T-cell (primary cell): ENCODE results near the gene PLXND1. TPM values are rescaled to one million over a fixed set of nuclear protein-coding genes. Genes with fewer than 3 reads are reported as not detected.
"Not testable (repeated sequence)": the region's sequence is repeated elsewhere in the genome, so short reads cannot be mapped to it uniquely, and the experiment has no call there.

Experiments
- ATAC-seq, 4 experiments: fragments of 200-7000 bp in 3 of 4; fragments of 150-1000 bp in 1 of 4; cut with Tn5 transposase; replicated peaks in 1 of 4; 1 replicate in 3 of 4; 2 replicates in 1 of 4; pipeline ENCODE4 v1.10.0; 2021; ENCODE audit warnings: moderate library complexity in 3 of 4, mild to moderate bottlenecking in 2 of 4, moderate number of reproducible peaks in 1 of 4
- CTCF ChIA-PET, 2 donors: fragments of 300-600 bp; sonication (Branson Sonifier 250); formaldehyde crosslinking; loops; one replicate each; lab custom pipeline; 2022; ENCODE audit warnings: antibody characterized with exemption in 2 of 2; lab: Charles Lee
- POLR2A ChIA-PET, 2 donors: fragments of 300-600 bp; sonication (Branson Sonifier 250); formaldehyde crosslinking; loops; one replicate each; lab custom pipeline; 2022; ENCODE audit warnings: antibody characterized with exemption in 2 of 2; lab: Charles Lee
- DNase-seq, 35 experiments: peaks; one replicate each; pipeline versions ENCODE4 v3.0.0 to v3.0.0-alpha.2; 2013 to 2023
- H3K27ac ChIP-seq: one replicate; pipeline ENCODE4 v1.5.1; 2013; ENCODE audit warnings: low read length
- H3K27me3 ChIP-seq, 2 experiments: replicated peaks in 1 of 2; 1 replicate in 1 of 2; 2 replicates in 1 of 2; pipeline versions ENCODE4 v1.6.1 to v1.7.0; 2013; ENCODE audit warnings: low read length in 1 of 2, mixed read lengths in 1 of 2; ENCODE audit not compliant: control insufficient read depth in 2 of 2, insufficient read depth in 2 of 2; ENCODE audit errors: extremely low read depth in 1 of 2
- H3K36me3 ChIP-seq, 2 donors: 1 replicate in 1 of 2; 2 replicates in 1 of 2; pipeline versions ENCODE4 v1.6.1 to v1.7.0; 2013; ENCODE audit warnings: low read length in 1 of 2; ENCODE audit not compliant: control insufficient read depth in 2 of 2, insufficient read depth in 1 of 2; ENCODE audit errors: extremely low read depth in 1 of 2
- H3K4me1 ChIP-seq, 2 experiments: 1 replicate in 1 of 2; 2 replicates in 1 of 2; pipeline versions ENCODE4 v1.6.1 to v1.7.0; 2013; ENCODE audit warnings: low read length in 2 of 2, mixed read lengths in 1 of 2; ENCODE audit not compliant: insufficient read depth in 2 of 2, control insufficient read depth in 1 of 2; ENCODE audit errors: extremely low read depth in 1 of 2
- H3K4me3 ChIP-seq, 2 donors: 1 replicate in 1 of 2; 2 replicates in 1 of 2; pipeline versions ENCODE4 v1.5.1 to v1.7.0; 2013; ENCODE audit warnings: mild to moderate bottlenecking in 2 of 2, low read length in 1 of 2, moderate library complexity in 1 of 2; ENCODE audit not compliant: control insufficient read depth in 1 of 2; ENCODE audit errors: extremely low read depth in 1 of 2
- H3K9me3 ChIP-seq: 2 replicates; pipeline ENCODE4 v1.7.0; 2013
- H3K27ac Mint-ChIP-seq, 2 donors: one replicate each; pipeline ENCODE4 v1.8.0; 2020 to 2021; ENCODE audit warnings: mild to moderate bottlenecking in 2 of 2, mixed read lengths in 2 of 2
- H3K27me3 Mint-ChIP-seq, 2 donors: one replicate each; pipeline ENCODE4 v1.8.0; 2021 to 2022; ENCODE audit warnings: mixed read lengths in 2 of 2
- H3K36me3 Mint-ChIP-seq: one replicate; pipeline ENCODE4 v1.8.0; 2021; ENCODE audit warnings: mixed read lengths
- H3K4me1 Mint-ChIP-seq, 3 donors: one replicate each; pipeline ENCODE4 v1.8.0; 2020 to 2022; ENCODE audit warnings: mixed read lengths in 3 of 3, mild to moderate bottlenecking in 1 of 3
- H3K4me3 Mint-ChIP-seq, 3 donors: one replicate each; pipeline ENCODE4 v1.8.0; 2020 to 2022; ENCODE audit warnings: mild to moderate bottlenecking in 3 of 3, mixed read lengths in 3 of 3, moderate library complexity in 3 of 3
- H3K9me3 Mint-ChIP-seq, 3 donors: one replicate each; pipeline ENCODE4 v1.8.0; 2020 to 2022; ENCODE audit warnings: mixed read lengths in 3 of 3
- WGBS: methylation state at CpG from one replicate; pipeline ENCODE4 v1.1.5; 2013; ENCODE audit warnings: missing lambda C conversion rate; ENCODE audit not compliant: insufficient coverage; 5-methylcytosine and 5-hydroxymethylcytosine counted together
- total RNA-seq, 35 experiments: library from RNA in 6 of 35; stranded (reverse) in 6 of 35; fragments of 120-200 nt in 1 of 35; gene quantifications; one replicate each; pipeline versions ENCODE4 v1.2.1 to v1.2.4 and lab custom pipeline; 2013 to 2026

Gene PLXND1
- total RNA-seq, 5 donors from 2014 or later (not counting 1 experiment from before 2014, with no cell fraction given) = 13.6 to 53.3 (median 44.9) TPM

DNA sequence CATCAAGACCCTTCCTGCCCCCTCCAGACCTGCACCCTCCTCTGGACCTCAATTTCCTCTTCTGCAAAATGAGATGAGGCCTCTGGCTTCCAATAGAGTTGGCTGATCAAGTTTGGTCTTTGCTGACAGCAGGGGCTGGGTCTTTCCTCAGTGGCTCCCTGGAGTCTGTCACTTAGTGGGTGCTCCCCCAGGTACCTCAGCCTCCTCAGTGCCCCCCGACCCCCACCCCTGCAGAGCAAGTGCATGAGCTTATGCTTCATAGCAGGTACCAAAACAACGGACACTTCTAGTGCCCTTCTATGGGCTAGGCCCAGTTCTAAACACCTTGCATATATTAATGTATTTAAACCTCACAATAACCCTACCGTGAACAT is 6.9 kb upstream of the PLXND1 start:
- ATAC-seq = no peak
- POLR2A ChIA-PET = interaction anchor here in 1 of 2 donors (0.6 kb wide), 1 partner anchor 14 kb away, joined by 7 read pairs; no protein-coding TSS in a partner anchor
- Mint-ChIP-seq H3K27ac (no peak overlapping the region), H3K9me3 (no peaks in the 10 kb centered on the region), H3K4me1 (peaks cover 8 to 9% (median 9%) of the 10 kb centered on the region in 3 donors), H3K36me3 (no peaks in the 10 kb centered on the region), H3K4me3 (no peak overlapping the region), H3K27me3 (peaks cover 0 to under 1% of the 10 kb centered on the region in 2 donors)
- no peak overlapping the region for H3K27ac ChIP-seq
- H3K4me3 ChIP-seq = no peak overlapping the region
- peaks cover 3 to 14% of the 10 kb centered on the region in 2 experiments for H3K4me1 ChIP-seq
- WGBS = no CpG with 5 or more reads among the region's 3 CpGs
- CTCF ChIA-PET = interaction anchor here in 1 of 2 donors (0.6 kb wide), 1 partner anchor 207 kb away, joined by 4 read pairs; no protein-coding TSS in a partner anchor
- H3K36me3 ChIP-seq = no peaks in the 10 kb centered on the region
- DNase-seq = no peak
- H3K9me3 ChIP-seq = no peaks in the 10 kb centered on the region
- H3K27me3 ChIP-seq = peaks cover 0 to 15% of the 10 kb centered on the region in 2 experiments

GRCh38 chr3:129612534-129613366 is 6.3 kb upstream of the PLXND1 start:
- Histone ChIP-seq H3K27me3 (peaks cover 0 to 15% of the 10 kb centered on the region in 2 experiments), H3K4me1 (peaks cover 6 to 15% of the 10 kb centered on the region in 2 experiments), H3K9me3 (no peaks in the 10 kb centered on the region), H3K27ac (no peak overlapping the region), H3K4me3 (no peak overlapping the region), H3K36me3 (no peaks in the 10 kb centered on the region)
- POLR2A ChIA-PET = no interaction called here
- no peak for ATAC-seq
- peaks cover 8 to 10% (median 9%) of the 10 kb centered on the region in 3 donors for H3K4me1 Mint-ChIP-seq
- CTCF ChIA-PET = interaction anchor here in 1 of 2 donors (0.6 kb wide), 1 partner anchor 207 kb away, joined by 4 read pairs; no protein-coding TSS in a partner anchor
- no peaks in the 10 kb centered on the region for H3K36me3 Mint-ChIP-seq
- H3K4me3 Mint-ChIP-seq = no peak overlapping the region
- 84% methylated on average over 15 of the region's 16 CpGs for WGBS
- no peaks in the 10 kb centered on the region for H3K27me3 Mint-ChIP-seq
- no peak for DNase-seq
- H3K9me3 Mint-ChIP-seq = no peaks in the 10 kb centered on the region
- no peak overlapping the region for H3K27ac Mint-ChIP-seq

GRCh38 chr3:129611812-129612533 is 5.5 kb upstream of the PLXND1 start:
- H3K27ac Mint-ChIP-seq = no peak overlapping the region
- POLR2A ChIA-PET = no interaction called here
- Histone ChIP-seq H3K4me1 (peaks cover 6 to 23% of the 10 kb centered on the region in 2 experiments), H3K9me3 (no peaks in the 10 kb centered on the region), H3K4me3 (no peak overlapping the region), H3K27ac (no peak overlapping the region), H3K27me3 (peaks cover 0 to 18% of the 10 kb centered on the region in 2 experiments), H3K36me3 (no peaks in the 10 kb centered on the region)
- ATAC-seq (no peak), DNase-seq (no peak)
- no peaks in the 10 kb centered on the region for H3K36me3 Mint-ChIP-seq
- WGBS = 82% methylated on average over 20 of the region's 25 CpGs
- CTCF ChIA-PET = no interaction called here
- H3K4me3 Mint-ChIP-seq = no peak overlapping the region
- H3K4me1 Mint-ChIP-seq = peaks cover 12 to 13% (median 13%) of the 10 kb centered on the region in 3 donors
- H3K9me3 Mint-ChIP-seq = no peaks in the 10 kb centered on the region
- H3K27me3 Mint-ChIP-seq = no peaks in the 10 kb centered on the region

DNA sequence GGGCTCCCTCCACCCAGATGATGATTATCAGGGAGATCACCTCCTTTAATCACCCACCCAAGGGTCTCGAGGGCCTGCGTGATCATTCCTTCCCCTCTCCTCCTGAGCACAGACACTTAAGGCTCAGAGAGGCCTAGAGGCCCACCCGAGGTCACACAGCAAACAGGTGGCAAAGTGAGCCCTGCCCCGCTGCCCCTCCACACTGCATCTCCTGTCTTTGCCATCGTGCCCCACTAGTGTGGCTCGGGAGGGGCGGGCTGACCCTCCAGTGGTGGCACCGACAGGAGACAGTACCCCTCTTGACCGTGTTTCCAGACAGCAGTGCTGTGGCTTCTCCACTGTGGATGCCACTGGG is 4.9 kb upstream of the PLXND1 start:
- H3K27me3 ChIP-seq = peaks cover 0 to 18% of the 10 kb centered on the region in 2 experiments
- ChIA-PET CTCF (no interaction called here), POLR2A (no interaction called here)
- no peak overlapping the region for H3K27ac ChIP-seq
- H3K36me3 Mint-ChIP-seq = no peaks in the 10 kb centered on the region
- WGBS = 90% methylated on average over 9 of the region's 9 CpGs
- no peak for DNase-seq
- no peaks in the 10 kb centered on the region for H3K27me3 Mint-ChIP-seq
- H3K4me3 ChIP-seq = no peak overlapping the region
- peaks cover 14 to 15% (median 15%) of the 10 kb centered on the region in 3 donors for H3K4me1 Mint-ChIP-seq
- H3K4me1 ChIP-seq = peaks cover 6 to 25% of the 10 kb centered on the region in 2 experiments
- no peaks in the 10 kb centered on the region for H3K9me3 Mint-ChIP-seq
- H3K27ac Mint-ChIP-seq = no peak overlapping the region
- no peaks in the 10 kb centered on the region for H3K36me3 ChIP-seq
- H3K4me3 Mint-ChIP-seq = no peak overlapping the region
- no peak for ATAC-seq
- no peaks in the 10 kb centered on the region for H3K9me3 ChIP-seq

DNA sequence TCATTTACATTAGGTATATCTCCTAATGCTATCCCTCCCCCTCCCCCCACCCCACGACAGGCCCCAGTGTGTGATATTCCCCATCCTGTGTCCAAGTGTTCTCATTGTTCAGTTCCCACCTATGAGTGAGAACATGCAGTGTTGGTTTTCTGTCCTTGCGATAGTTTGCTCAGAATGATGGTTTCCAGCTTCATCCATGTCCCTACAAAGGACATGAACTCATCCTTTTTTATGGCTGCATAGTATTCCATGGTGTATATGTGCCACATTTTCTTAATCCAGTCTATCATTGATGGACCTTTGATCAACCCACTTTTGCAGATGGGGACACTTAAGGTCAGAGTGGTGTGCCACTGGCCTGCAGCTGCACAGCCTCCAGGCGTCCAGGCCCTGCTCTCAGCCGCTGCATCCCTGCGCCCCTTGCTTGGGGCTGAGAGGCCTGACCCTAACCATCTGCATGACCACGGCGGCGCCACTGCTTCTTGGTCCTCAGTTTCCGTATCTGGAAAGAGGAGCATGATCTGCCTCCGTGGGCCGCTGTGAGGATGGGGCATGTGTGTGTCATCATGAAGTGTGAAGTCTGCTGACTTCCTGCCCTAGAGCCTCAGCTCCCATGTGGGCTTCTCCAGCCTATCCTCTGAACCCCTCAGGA is 4.4 kb upstream of the PLXND1 start:
- H3K9me3 Mint-ChIP-seq, POLR2A ChIA-PET, CTCF ChIA-PET: not testable (repeated sequence)

DNA sequence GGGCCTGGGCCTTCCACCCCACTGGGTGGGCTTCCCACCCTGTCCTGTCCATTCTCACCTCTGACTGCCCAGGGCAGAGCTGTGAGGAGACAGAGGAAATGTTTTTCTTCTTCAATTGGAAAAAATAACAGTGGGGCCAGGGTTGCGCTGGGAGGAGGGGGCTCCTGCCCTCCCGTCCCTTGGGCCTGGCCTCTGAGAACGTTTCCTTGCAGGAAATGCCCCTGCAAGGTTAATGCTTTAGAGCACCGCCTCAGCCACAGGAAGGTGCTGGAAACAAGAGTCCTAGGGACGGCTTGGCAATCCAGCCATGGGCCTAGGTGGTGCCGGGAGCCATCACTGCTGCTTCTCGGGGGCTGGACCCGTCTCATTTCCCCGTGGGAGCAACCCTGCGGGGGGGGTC is 3.8 kb upstream of the PLXND1 start:
- no peak for ATAC-seq
- Mint-ChIP-seq H3K4me1 (peaks cover 17 to 21% (median 18%) of the 10 kb centered on the region in 3 donors), H3K27ac (no peak overlapping the region)

More for the DNA sequence above, 4.4 kb upstream of the PLXND1 start:
- not testable (repeated sequence) for ATAC-seq, H3K9me3 ChIP-seq, H3K27ac Mint-ChIP-seq, H3K27ac ChIP-seq, H3K36me3 ChIP-seq, H3K4me3 Mint-ChIP-seq, H3K27me3 Mint-ChIP-seq, H3K36me3 Mint-ChIP-seq, H3K4me3 ChIP-seq, DNase-seq
- Histone ChIP-seq H3K27me3 (peaks cover 0 to 20% of the 10 kb centered on the region in 2 experiments), H3K4me1 (peaks cover 6 to 27% of the 10 kb centered on the region in 2 experiments)
- WGBS = 94% methylated on average over 7 of the region's 11 CpGs
- H3K4me1 Mint-ChIP-seq = peaks cover 14 to 15% (median 15%) of the 10 kb centered on the region in 3 donors

More for the DNA sequence above, 3.8 kb upstream of the PLXND1 start:
- DNase-seq = no peak
- H3K4me1 ChIP-seq = peaks cover 6 to 34% of the 10 kb centered on the region in 2 experiments
- H3K27me3 ChIP-seq = peaks cover 0 to 23% of the 10 kb centered on the region in 2 experiments
- H3K9me3 ChIP-seq = no peaks in the 10 kb centered on the region
- no peaks in the 10 kb centered on the region for H3K36me3 Mint-ChIP-seq
- H3K27me3 Mint-ChIP-seq = peaks cover 3 to 4% of the 10 kb centered on the region in 2 donors
- no peak overlapping the region for H3K27ac ChIP-seq
- CTCF ChIA-PET = interaction anchor here in 1 of 2 donors (0.5 kb wide), 1 partner anchor 312 kb away, joined by 3 read pairs; no protein-coding TSS in a partner anchor
- no peaks in the 10 kb centered on the region for H3K36me3 ChIP-seq
- no peaks in the 10 kb centered on the region for H3K9me3 Mint-ChIP-seq
- POLR2A ChIA-PET = no interaction called here
- H3K4me3 Mint-ChIP-seq = no peak overlapping the region
- no peak overlapping the region for H3K4me3 ChIP-seq
- 72% methylated on average over 6 of the region's 10 CpGs for WGBS
